Tibial nerve (tissue), 4 donors: ENCODE data around the gene ADGRL3. TPM values are rescaled to one million over a fixed set of nuclear protein-coding genes. Genes with fewer than 3 reads are reported as not detected.

ENCODE experiments used
- DNase-seq, 2 donors: peaks; one replicate each; pipeline ENCODE4 v3.0.0-alpha.2; 2019; ENCODE audit warnings: low spot score in 2 of 2
- H3K27ac ChIP-seq, 4 donors: fragments of 200-600 bp; sonication (generic) in 3 of 4; one replicate each; pipeline ENCODE4 v1.5.1; 2017 to 2019; ENCODE audit warnings: mild to moderate bottlenecking in 1 of 4
- H3K27me3 ChIP-seq, 2 donors: fragments of 200-600 bp; sonication (generic) in 1 of 2; one replicate each; pipeline versions ENCODE4 v1.5.1 to v1.6.0; 2017 to 2019
- H3K36me3 ChIP-seq, 3 donors: fragments of 200-600 bp; sonication (generic); one replicate each; pipeline ENCODE4 v1.5.1; 2018 to 2019
- H3K4me1 ChIP-seq, 4 donors: fragments of 200-600 bp; sonication (generic) in 3 of 4; one replicate each; pipeline ENCODE4 v1.5.1; 2017 to 2019
- H3K4me3 ChIP-seq, 4 donors: fragments of 200-600 bp; sonication (generic) in 3 of 4; one replicate each; pipeline ENCODE4 v1.5.1; 2017 to 2019; ENCODE audit warnings: mild to moderate bottlenecking in 1 of 4, moderate library complexity in 1 of 4
- H3K9me3 ChIP-seq, 4 donors: fragments of 200-600 bp; sonication (generic) in 3 of 4; one replicate each; pipeline ENCODE4 v1.5.1; 2017 to 2019
- CTCF ChIP-seq, 5 experiments: fragments of 200-600 bp in 3 of 5; fragments of 450-650 bp in 2 of 5; sonication (generic) in 3 of 5; IDR thresholded peaks; one replicate each; pipeline ENCODE4 v1.5.1; 2016 to 2019; ENCODE audit warnings: antibody characterized with exemption in 5 of 5, mild to moderate bottlenecking in 3 of 5, moderate library complexity in 2 of 5
- EP300 ChIP-seq, 2 donors: sonication (generic); formaldehyde crosslinking; IDR thresholded peaks; one replicate each; pipeline ENCODE4 v1.6.1; 2017; ENCODE audit warnings: antibody characterized with exemption in 2 of 2, mild to moderate bottlenecking in 1 of 2
- POLR2A ChIP-seq, 2 donors: fragments of 450-650 bp; IDR thresholded peaks; one replicate each; pipeline ENCODE4 v1.6.1; 2017; ENCODE audit warnings: antibody characterized with exemption in 2 of 2, mild to moderate bottlenecking in 2 of 2, moderate library complexity in 2 of 2
- WGBS, 2 donors: methylation state at CpG; one replicate each; pipeline ENCODE4 v1.1.5; 2018; 5-methylcytosine and 5-hydroxymethylcytosine counted together
- total RNA-seq, 4 donors: library from RNA; depleted of rRNA; stranded (reverse); fragments of >200 nt; gene quantifications; one replicate each; pipeline ENCODE4 v1.1.0, GENCODE V29; 2016

The ADGRL3 gene
- total RNA-seq, 4 donors from 2014 or later, result 20.1 to 51.3 (median 28.2) TPM

GRCh38 chr4:62037571-62037970 is 837.4 kb downstream of the ADGRL3 start:
- H3K4me1 ChIP-seq, result no peaks in the 10 kb centered on the region
- no peaks in the 10 kb centered on the region for H3K36me3 ChIP-seq
- DNase-seq, result no peak
- TF ChIP-seq EP300 (IDR thresholded peaks at IDR 0.05) (no peak), CTCF (IDR thresholded peaks at IDR 0.05) (no peak), POLR2A (IDR thresholded peaks at IDR 0.05) (no peak)
- no peak overlapping the region for H3K4me3 ChIP-seq
- no peaks in the 10 kb centered on the region for H3K9me3 ChIP-seq
- WGBS, 2 donors, result 81 to 85% methylated on average over 5 of the region's 5 CpGs
- no peak overlapping the region for H3K27ac ChIP-seq
- H3K27me3 ChIP-seq, result no peaks in the 10 kb centered on the region

- Histone ChIP-seq H3K27ac (no peak overlapping the region), H3K9me3 (no peaks in the 10 kb centered on the region), H3K36me3 (no peaks in the 10 kb centered on the region), H3K4me3 (no peak overlapping the region), H3K27me3 (no peaks in the 10 kb centered on the region), H3K4me1 (no peaks in the 10 kb centered on the region)
- 63 to 66% methylated on average over 3 of the region's 3 CpGs for WGBS, 2 donors
- TF ChIP-seq CTCF (IDR thresholded peaks at IDR 0.05) (no peak), POLR2A (IDR thresholded peaks at IDR 0.05) (no peak), EP300 (IDR thresholded peaks at IDR 0.05) (no peak)
- no peak for DNase-seq
These were observed 851.2 kb downstream of the ADGRL3 start for GRCh38 chr4:62051332-62051731.

GRCh38 chr4:62053974-62054373 is 853.8 kb downstream of the ADGRL3 start:
- Histone ChIP-seq H3K36me3 (no peaks in the 10 kb centered on the region), H3K4me1 (no peaks in the 10 kb centered on the region), H3K9me3 (no peaks in the 10 kb centered on the region), H3K27me3 (no peaks in the 10 kb centered on the region), H3K4me3 (no peak overlapping the region), H3K27ac (no peak overlapping the region)
- DNase-seq, result no peak
- no peak for TF ChIP-seq POLR2A (IDR thresholded peaks at IDR 0.05)
- TF ChIP-seq EP300 (IDR thresholded peaks at IDR 0.05), result no peak
- TF ChIP-seq CTCF (IDR thresholded peaks at IDR 0.05), result no peak

GRCh38 chr4:62057031-62057430 is 856.9 kb downstream of the ADGRL3 start:
- H3K9me3 ChIP-seq, result no peaks in the 10 kb centered on the region
- TF ChIP-seq EP300 (IDR thresholded peaks at IDR 0.05) (no peak), CTCF (IDR thresholded peaks at IDR 0.05) (no peak), POLR2A (IDR thresholded peaks at IDR 0.05) (no peak)
- 70 to 76% methylated on average over 1 of the region's 1 CpG for WGBS, 2 donors
- no peak overlapping the region for H3K4me3 ChIP-seq
- no peak overlapping the region for H3K27ac ChIP-seq
- H3K27me3 ChIP-seq, result no peaks in the 10 kb centered on the region
- H3K36me3 ChIP-seq, result no peaks in the 10 kb centered on the region
- no peak for DNase-seq
- no peaks in the 10 kb centered on the region for H3K4me1 ChIP-seq

GRCh38 chr4:62058571-62058970 is 858.4 kb downstream of the ADGRL3 start:
- WGBS, 2 donors, result 71 to 77% methylated on average over 4 of the region's 4 CpGs
- Histone ChIP-seq H3K4me3 (no peak overlapping the region), H3K4me1 (no peaks in the 10 kb centered on the region), H3K36me3 (no peaks in the 10 kb centered on the region), H3K9me3 (no peaks in the 10 kb centered on the region), H3K27me3 (no peaks in the 10 kb centered on the region), H3K27ac (no peak overlapping the region)
- TF ChIP-seq POLR2A (IDR thresholded peaks at IDR 0.05), result no peak
- TF ChIP-seq CTCF (IDR thresholded peaks at IDR 0.05), result no peak
- TF ChIP-seq EP300 (IDR thresholded peaks at IDR 0.05), result no peak
- DNase-seq, result no peak
